Germinal center (tissue), 1 donor: ENCODE data around the gene PPP1R15A.
"Not testable (repeated sequence)": the region's sequence is repeated elsewhere in the genome, so short reads cannot be mapped to it uniquely, and the experiment has no call there.

ENCODE experiments used
- DNase-seq: peaks from one replicate; pipeline ENCODE4 v3.0.0; 2012; ENCODE audit warnings: mixed read lengths, low spot score

The PPP1R15A gene

DNA sequence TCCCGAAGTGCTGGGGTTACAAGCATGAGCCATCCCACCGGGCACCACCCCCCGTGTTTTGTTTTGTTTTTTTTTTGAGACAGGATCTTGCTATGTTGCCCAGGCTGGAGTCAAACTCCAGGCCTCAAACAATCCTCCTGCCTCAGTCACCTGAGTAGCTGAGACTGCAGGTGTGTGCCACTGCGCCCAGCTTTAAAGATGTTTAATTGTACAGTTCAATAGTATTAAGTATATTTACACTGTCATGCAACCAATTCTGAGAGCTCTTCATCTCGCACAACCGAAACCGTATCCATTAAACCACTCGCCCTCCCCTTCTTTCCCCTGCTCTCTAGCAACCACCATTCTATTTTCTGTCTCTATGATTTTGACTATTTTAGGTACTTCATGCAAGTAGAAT lies 43.5 kb downstream of the PPP1R15A start:
- DNase-seq, result no peak

DNA sequence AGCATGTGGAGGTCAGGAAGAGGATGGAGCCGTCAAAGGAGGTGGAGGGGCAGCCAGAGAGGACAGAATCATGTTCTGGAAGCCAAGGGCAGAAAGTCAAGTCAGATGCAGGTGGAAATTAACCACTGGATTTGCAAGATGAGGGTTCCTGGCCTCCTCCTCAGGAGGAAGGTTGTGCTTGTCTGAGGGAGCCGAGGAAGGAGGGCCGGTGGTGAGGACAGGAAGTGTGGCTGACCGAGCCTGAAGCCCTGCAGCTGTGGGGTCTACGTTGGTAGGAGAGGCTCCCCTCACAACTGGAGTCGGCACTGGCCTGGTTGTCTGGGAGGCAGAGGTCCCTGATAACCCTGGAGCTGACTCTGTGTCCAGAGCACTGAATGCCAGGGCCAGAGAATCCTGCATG lies 45.9 kb downstream of the PPP1R15A start:
- no peak for DNase-seq

DNA sequence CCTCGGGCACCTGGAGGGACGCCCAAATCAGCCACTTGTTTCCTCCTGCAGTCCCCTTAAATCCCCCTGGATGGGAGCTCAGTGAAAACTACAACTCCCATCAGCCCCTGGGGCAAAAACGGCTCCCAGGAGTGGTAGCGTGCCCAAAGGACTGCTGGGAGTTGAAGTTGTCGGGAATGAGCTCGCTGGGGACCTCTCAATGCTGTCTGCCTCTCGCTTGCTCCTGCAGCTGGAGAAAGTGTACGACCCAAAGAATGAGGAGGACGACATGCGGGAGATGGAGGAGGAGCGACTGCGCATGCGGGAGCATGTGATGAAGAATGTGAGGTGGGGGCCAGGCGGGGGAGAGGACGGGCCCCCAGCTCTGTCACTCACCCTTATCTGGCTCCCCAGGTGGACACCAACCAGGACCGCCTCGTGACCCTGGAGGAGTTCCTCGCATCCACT lies 46.6 kb downstream of the PPP1R15A start:
- DNase-seq, result peak; percentile 58

DNA sequence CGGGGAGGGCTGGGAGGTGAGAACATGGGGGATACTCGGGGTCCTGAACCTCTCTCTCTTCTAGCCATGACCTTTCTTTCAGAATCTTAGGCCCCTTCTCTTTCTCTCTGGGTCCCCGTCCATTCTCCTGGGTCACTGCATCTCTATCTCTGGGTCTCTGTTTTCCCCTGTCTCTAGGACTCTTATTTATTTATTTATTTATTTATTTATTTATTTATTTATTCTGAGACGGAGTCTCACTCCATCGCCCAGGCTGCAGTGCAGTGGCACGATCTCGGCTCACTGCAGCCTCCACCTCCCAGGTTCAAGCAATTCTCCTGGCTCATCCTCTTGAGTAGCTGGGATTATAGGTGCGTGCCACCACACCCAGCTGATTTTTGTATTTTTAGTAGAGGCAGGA lies 47.0 kb downstream of the PPP1R15A start:
- not testable (repeated sequence) for DNase-seq

DNA sequence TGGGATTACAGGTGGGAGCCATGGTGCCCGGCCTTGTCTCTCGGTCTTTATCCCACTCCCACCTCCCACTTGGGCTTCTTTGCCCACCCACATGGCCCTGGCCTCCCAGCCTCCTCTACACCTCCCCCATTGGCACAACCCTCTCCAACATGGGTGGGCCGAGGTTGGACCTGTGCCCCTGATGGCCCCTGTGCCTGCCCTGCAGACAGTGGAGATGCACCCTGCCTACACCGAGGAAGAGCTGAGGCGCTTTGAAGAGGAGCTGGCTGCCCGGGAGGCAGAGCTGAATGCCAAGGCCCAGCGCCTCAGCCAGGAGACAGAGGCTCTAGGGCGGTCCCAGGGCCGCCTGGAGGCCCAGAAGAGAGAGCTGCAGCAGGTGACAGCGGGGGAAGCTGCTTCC lies 48.7 kb downstream of the PPP1R15A start:
- no peak for DNase-seq

DNA sequence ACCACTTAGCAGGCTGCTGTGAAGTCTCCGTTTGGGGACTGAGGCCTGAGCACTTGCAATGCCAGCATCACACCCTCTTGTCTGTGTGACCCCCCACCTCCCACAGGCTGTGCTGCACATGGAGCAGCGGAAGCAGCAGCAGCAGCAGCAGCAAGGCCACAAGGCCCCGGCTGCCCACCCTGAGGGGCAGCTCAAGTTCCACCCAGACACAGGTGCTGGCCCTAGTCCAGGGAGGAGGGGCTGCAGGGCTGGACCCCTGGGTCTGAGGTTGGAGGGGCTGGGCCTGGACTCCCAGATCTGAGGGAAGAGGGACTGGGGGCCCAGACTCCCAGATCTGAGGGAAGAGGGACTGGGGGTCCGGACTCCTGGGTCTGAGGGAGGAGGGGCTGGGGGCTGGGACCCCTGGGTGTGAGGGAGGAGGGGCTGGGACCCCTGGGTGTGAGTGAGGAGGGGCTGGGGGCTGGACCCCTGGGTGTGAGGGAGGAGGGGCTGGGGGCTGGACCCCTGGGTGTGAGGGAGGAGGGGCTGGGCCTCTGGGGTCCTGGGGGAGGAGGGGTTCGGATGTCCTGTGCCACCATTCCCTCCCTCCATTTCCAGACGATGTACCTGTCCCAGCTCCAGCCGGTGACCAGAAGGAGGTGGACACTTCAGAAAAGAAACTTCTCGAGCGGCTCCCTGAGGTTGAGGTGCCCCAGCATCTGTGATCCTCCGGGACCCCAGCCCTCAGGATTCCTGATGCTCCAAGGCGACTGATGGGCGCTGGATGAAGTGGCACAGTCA lies 49.7 kb downstream of the PPP1R15A start:
- DNase-seq, result no peak

DNA sequence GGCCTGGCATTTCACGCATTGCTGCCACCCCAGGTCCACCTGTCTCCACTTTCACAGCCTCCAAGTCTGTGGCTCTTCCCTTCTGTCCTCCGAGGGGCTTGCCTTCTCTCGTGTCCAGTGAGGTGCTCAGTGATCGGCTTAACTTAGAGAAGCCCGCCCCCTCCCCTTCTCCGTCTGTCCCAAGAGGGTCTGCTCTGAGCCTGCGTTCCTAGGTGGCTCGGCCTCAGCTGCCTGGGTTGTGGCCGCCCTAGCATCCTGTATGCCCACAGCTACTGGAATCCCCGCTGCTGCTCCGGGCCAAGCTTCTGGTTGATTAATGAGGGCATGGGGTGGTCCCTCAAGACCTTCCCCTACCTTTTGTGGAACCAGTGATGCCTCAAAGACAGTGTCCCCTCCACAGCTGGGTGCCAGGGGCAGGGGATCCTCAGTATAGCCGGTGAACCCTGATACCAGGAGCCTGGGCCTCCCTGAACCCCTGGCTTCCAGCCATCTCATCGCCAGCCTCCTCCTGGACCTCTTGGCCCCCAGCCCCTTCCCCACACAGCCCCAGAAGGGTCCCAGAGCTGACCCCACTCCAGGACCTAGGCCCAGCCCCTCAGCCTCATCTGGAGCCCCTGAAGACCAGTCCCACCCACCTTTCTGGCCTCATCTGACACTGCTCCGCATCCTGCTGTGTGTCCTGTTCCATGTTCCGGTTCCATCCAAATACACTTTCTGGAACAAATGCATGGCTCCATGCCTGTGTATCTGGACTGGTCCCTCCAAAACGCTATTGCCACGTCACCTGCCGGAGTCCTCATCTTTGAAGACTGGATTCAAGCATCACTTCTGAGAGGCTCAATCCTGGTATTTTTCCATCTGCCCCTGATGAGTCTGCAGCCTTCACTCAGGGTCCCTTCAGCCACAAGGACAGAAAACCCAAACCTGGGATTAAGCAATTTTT lies 50.6 kb downstream of the PPP1R15A start:
- DNase-seq, result no peak

DNA sequence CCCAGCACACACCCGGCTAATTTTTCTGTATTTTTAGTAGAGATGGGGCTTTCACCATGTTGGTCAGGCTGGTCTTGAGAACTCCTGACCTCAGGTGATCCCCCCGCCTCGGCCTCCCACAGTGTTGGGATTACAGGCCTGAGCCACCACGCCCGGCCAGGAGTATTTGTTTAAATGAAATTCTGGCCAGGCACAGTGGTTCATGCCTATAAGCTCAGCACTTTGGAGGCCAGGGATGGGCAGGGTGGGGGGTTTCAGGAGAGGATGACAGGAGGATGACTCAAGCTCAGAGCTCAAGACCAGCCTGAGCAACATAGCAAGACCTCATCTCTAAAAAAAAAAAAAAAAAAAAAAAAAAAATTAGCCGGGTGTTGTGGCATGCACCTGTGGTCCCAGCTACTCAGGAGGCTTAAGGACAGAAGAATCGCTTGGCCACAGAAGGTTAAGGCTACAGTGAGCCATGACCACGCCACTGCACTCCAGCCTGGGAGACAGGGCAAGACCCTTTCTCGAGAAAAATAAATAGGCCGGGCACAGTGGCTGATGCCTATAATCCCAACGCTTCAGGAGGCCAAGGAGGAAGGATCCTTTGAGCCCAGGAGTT lies 53.1 kb downstream of the PPP1R15A start:
- no peak for DNase-seq
